Spinal cord (tissue), 10 donors: Measurements from ENCODE around the gene FUT1. TPM values are rescaled to one million over a fixed set of nuclear protein-coding genes. Genes with fewer than 3 reads are reported as not detected.

Experiments
- DNase-seq, 6 donors: peaks; one replicate each; pipeline versions ENCODE4 v3.0.0 to v3.0.0-alpha.2; 2013 to 2015; ENCODE audit warnings: low spot score in 6 of 6, low read depth in 4 of 6
- H3K27ac ChIP-seq: one replicate; pipeline ENCODE4 v1.5.1; 2013; ENCODE audit warnings: low read depth, low read length, control low read depth
- H3K27me3 ChIP-seq: one replicate; pipeline ENCODE4 v1.6.1; 2013; ENCODE audit warnings: low read length; ENCODE audit not compliant: control insufficient read depth, insufficient read depth
- H3K36me3 ChIP-seq: one replicate; pipeline ENCODE4 v1.6.1; 2013; ENCODE audit warnings: low read length; ENCODE audit not compliant: control insufficient read depth, insufficient read depth
- H3K4me1 ChIP-seq: one replicate; pipeline ENCODE4 v1.6.1; 2013; ENCODE audit warnings: low read length; ENCODE audit not compliant: control insufficient read depth, insufficient read depth
- H3K4me3 ChIP-seq: one replicate; pipeline ENCODE4 v1.5.1; 2013; ENCODE audit warnings: low read depth, low read length, control low read depth
- H3K9me3 ChIP-seq: one replicate; pipeline ENCODE4 v1.6.1; 2013; ENCODE audit warnings: low read length; ENCODE audit not compliant: control insufficient read depth, insufficient read depth
- WGBS: methylation state at CpG from one replicate; pipeline ENCODE4 v1.1.5; 2013; ENCODE audit warnings: missing lambda C conversion rate; ENCODE audit not compliant: insufficient coverage; 5-methylcytosine and 5-hydroxymethylcytosine counted together
- polyA plus RNA-seq, 2 donors: library from polyadenylated mRNA; unstranded; fragments of 120-200 nt; gene quantifications; one replicate each; pipeline ENCODE4 v1.2.1, GENCODE V29; 2013; ENCODE audit not compliant: insufficient read length in 2 of 2
- total RNA-seq, 2 donors: library from RNA; depleted of rRNA in 1 of 2; stranded (reverse); fragments of 120-200 nt in 1 of 2; fragments of >200 nt in 1 of 2; gene quantifications; one replicate each; pipeline versions ENCODE4 v1.2.3 to v1.2.4, GENCODE V29; 2013 to 2014
- donor health status: healthy.

The FUT1 gene
- total and polyA plus RNA-seq, 4 donors: 1.9 to 4.4 (median 3.2) TPM

GRCh38 chr19:48755787-48756186, 3.3 kb upstream of the FUT1 start:
- Histone ChIP-seq H3K4me3 (no peak overlapping the region), H3K36me3 (peaks cover 1% of the 10 kb centered on the region), H3K4me1 (peaks cover 16% of the 10 kb centered on the region), H3K27ac (no peak overlapping the region), H3K27me3 (peaks cover 39% of the 10 kb centered on the region), H3K9me3 (no peaks in the 10 kb centered on the region)
- DNase-seq: no peak
- WGBS: 65% methylated on average over 4 of the region's 5 CpGs

GRCh38 chr19:48755084-48755641, 2.7 kb upstream of the FUT1 start, which contains the start of gene FGF21:
TSS of gene FGF21 (plus strand) at chr19:48755524. CDS start at chr19:48756237, 713 bp downstream.
- Histone ChIP-seq H3K4me1 (peaks cover 16% of the 10 kb centered on the region), H3K27me3 (peaks cover 37% of the 10 kb centered on the region), H3K4me3 (no peak within 1 kb of the TSS), H3K36me3 (peaks cover 8% of the 10 kb centered on the region), H3K9me3 (no peaks in the 10 kb centered on the region), H3K27ac (no peak within 1 kb of the TSS)
- WGBS: 80% methylated on average over 4 of the region's 4 CpGs
- no peak for DNase-seq

- Histone ChIP-seq H3K4me3 (peak overlapping the region; percentile 22), H3K27ac (no peak overlapping the region)
Observed at GRCh38 chr19:48751845-48752495, 471 bp downstream of the FUT1 start.

GRCh38 chr19:48750771-48751504, 1.5 kb downstream of the FUT1 start:
- Histone ChIP-seq H3K36me3 (peaks cover 8% of the 10 kb centered on the region), H3K4me3 (no peak overlapping the region), H3K4me1 (peaks cover 22% of the 10 kb centered on the region), H3K27me3 (peaks cover 48% of the 10 kb centered on the region), H3K9me3 (no peaks in the 10 kb centered on the region), H3K27ac (no peak overlapping the region)
- WGBS: 91% methylated on average over 29 of the region's 29 CpGs
- no peak for DNase-seq

More at GRCh38 chr19:48751845-48752495, 471 bp downstream of the FUT1 start:
- peak in 1 of 6 donors; percentile 39 for DNase-seq
- peaks cover 39% of the 10 kb centered on the region for H3K27me3 ChIP-seq
- WGBS: 24% methylated on average over 10 of the region's 20 CpGs
- H3K4me1 ChIP-seq: peaks cover 19% of the 10 kb centered on the region
- no peaks in the 10 kb centered on the region for H3K9me3 ChIP-seq
- H3K36me3 ChIP-seq: peaks cover 8% of the 10 kb centered on the region

- peaks cover 8% of the 10 kb centered on the region for H3K36me3 ChIP-seq
- no peak overlapping the region for H3K27ac ChIP-seq
- H3K4me3 ChIP-seq: no peak overlapping the region
- no peaks in the 10 kb centered on the region for H3K9me3 ChIP-seq
- no peak for DNase-seq
- peaks cover 26% of the 10 kb centered on the region for H3K4me1 ChIP-seq
- H3K27me3 ChIP-seq: peaks cover 54% of the 10 kb centered on the region
- 93% methylated on average over 26 of the region's 31 CpGs for WGBS
Observed at GRCh38 chr19:48750351-48750750, 2.1 kb downstream of the FUT1 start.

- no peaks in the 10 kb centered on the region for H3K9me3 ChIP-seq
- no peak overlapping the region for H3K4me3 ChIP-seq
- peaks cover 54% of the 10 kb centered on the region for H3K27me3 ChIP-seq
- peaks cover 8% of the 10 kb centered on the region for H3K36me3 ChIP-seq
- no peak for DNase-seq
- WGBS: 73% methylated on average over 4 of the region's 4 CpGs
- no peak overlapping the region for H3K27ac ChIP-seq
- peaks cover 27% of the 10 kb centered on the region for H3K4me1 ChIP-seq
Observed at GRCh38 chr19:48749571-48750198, 2.8 kb downstream of the FUT1 start.

- Histone ChIP-seq H3K4me1 (peaks cover 12% of the 10 kb centered on the region), H3K9me3 (no peaks in the 10 kb centered on the region), H3K4me3 (peak within 1 kb of the TSS; percentile 55), H3K36me3 (peaks cover 8% of the 10 kb centered on the region), H3K27me3 (peaks cover 31% of the 10 kb centered on the region), H3K27ac (peak within 1 kb of the TSS; percentile 67)
- DNase-seq: peak in 5 of 6 donors; percentile 64 to 97 (median 79)
- under 1% methylated on average over 18 of the region's 31 CpGs for WGBS
Observed at GRCh38 chr19:48746738-48747575, 5.5 kb downstream of the FUT1 start, which contains the start of gene IZUMO1. TSS of gene IZUMO1 (minus strand) at chr19:48746909. CDS start at chr19:48745859, 1,050 bp downstream.

- peaks cover 19% of the 10 kb centered on the region for H3K4me1 ChIP-seq
- peaks cover 24% of the 10 kb centered on the region for H3K27me3 ChIP-seq
- H3K27ac ChIP-seq: no peak overlapping the region
- 49% methylated on average over 8 of the region's 8 CpGs for WGBS
- H3K36me3 ChIP-seq: peaks cover 8% of the 10 kb centered on the region
- no peaks in the 10 kb centered on the region for H3K9me3 ChIP-seq
- no peak overlapping the region for H3K4me3 ChIP-seq
- no peak for DNase-seq
Observed at GRCh38 chr19:48746110-48746509, 6.3 kb downstream of the FUT1 start.
